GM23248 (cell line): ENCODE data around the gene SAMD4B. TPM values are rescaled to one million over a fixed set of nuclear protein-coding genes. Genes with fewer than 3 reads are reported as not detected.

Experiments
- DNase-seq: peaks from one replicate; pipeline ENCODE4 v3.0.0-alpha.2; 2015
- H2AFZ ChIP-seq: fragments of 200-600 bp; sonication (generic); 2 replicates; pipeline ENCODE4 v1.6.1; 2016; ENCODE audit warnings: antibody characterized with exemption
- H3F3A ChIP-seq: fragments of 200-600 bp; sonication (generic); 2 replicates; pipeline ENCODE4 v1.6.1; 2016; ENCODE audit warnings: mild to moderate bottlenecking, antibody characterized with exemption, mixed run types; ENCODE audit not compliant: insufficient read depth
- H3K27ac ChIP-seq: fragments of 200-600 bp; sonication (generic); 2 replicates; pipeline ENCODE4 v1.5.1; 2016; ENCODE audit warnings: mild to moderate bottlenecking
- H3K27me3 ChIP-seq: fragments of 200-600 bp; sonication (generic); replicated peaks from 2 replicates; pipeline ENCODE4 v1.6.1; 2016; ENCODE audit warnings: mild to moderate bottlenecking; ENCODE audit not compliant: insufficient read depth
- H3K36me3 ChIP-seq: fragments of 200-600 bp; sonication (generic); 2 replicates; pipeline ENCODE4 v1.6.1; 2016; ENCODE audit warnings: low read depth, mild to moderate bottlenecking
- H3K4me1 ChIP-seq: fragments of 200-600 bp; sonication (generic); 2 replicates; pipeline ENCODE4 v1.6.1; 2016; ENCODE audit warnings: mild to moderate bottlenecking; ENCODE audit not compliant: insufficient read depth
- H3K4me2 ChIP-seq: fragments of 200-600 bp; sonication (generic); one replicate; pipeline ENCODE4 v1.6.1; 2016; ENCODE audit warnings: mild to moderate bottlenecking; ENCODE audit not compliant: unreplicated experiment
- H3K4me3 ChIP-seq: fragments of 200-600 bp; sonication (generic); 2 replicates; pipeline ENCODE4 v1.5.1; 2016; ENCODE audit warnings: mild to moderate bottlenecking
- H3K79me2 ChIP-seq: fragments of 200-600 bp; sonication (generic); 2 replicates; pipeline ENCODE4 v1.6.1; 2016; ENCODE audit warnings: mild to moderate bottlenecking; ENCODE audit not compliant: insufficient read depth
- H3K9ac ChIP-seq: fragments of 200-600 bp; sonication (generic); 2 replicates; pipeline ENCODE4 v1.6.1; 2016; ENCODE audit warnings: mild to moderate bottlenecking
- H3K9me2 ChIP-seq: fragments of 200-600 bp; sonication (generic); 2 replicates; pipeline ENCODE4 v1.6.1; 2016; ENCODE audit warnings: mixed run types, mild to moderate bottlenecking, moderate library complexity; ENCODE audit not compliant: insufficient read depth
- H3K9me3 ChIP-seq: fragments of 200-600 bp; sonication (generic); one replicate; pipeline ENCODE4 v1.6.1; 2017; ENCODE audit warnings: low read depth
- H4K20me1 ChIP-seq: fragments of 200-600 bp; sonication (generic); 2 replicates; pipeline ENCODE4 v1.6.0; 2016; ENCODE audit not compliant: insufficient read depth
- EZH2 ChIP-seq: fragments of 200-600 bp; sonication (generic); IDR thresholded peaks from 2 replicates; pipeline ENCODE4 v1.6.1; 2018; ENCODE audit warnings: antibody characterized with exemption, mild to moderate bottlenecking; ENCODE audit not compliant: insufficient read depth, poor library complexity, severe bottlenecking
- EZH2phosphoT487 ChIP-seq: fragments of 200-600 bp; sonication (generic); IDR thresholded peaks from 2 replicates; pipeline ENCODE4 v1.6.1; 2018; ENCODE audit warnings: antibody characterized with exemption, moderate library complexity, mild to moderate bottlenecking, low read depth; ENCODE audit not compliant: insufficient read depth
- WGBS, 2 experiments: methylation state at CpG; one replicate each; pipeline ENCODE4 v1.1.6; 2015 to 2017; ENCODE audit warnings: low lambda C conversion rate in 2 of 2, low coverage in 1 of 2; ENCODE audit errors: missing lambda C conversion rate in 2 of 2; 5-methylcytosine and 5-hydroxymethylcytosine counted together
- in situ Hi-C: fragments of 300-500 bp; cut with MboI; formaldehyde crosslinking; loops from 2 replicates; pipeline ENCODE4 v1.15.0; 2020
- polyA plus RNA-seq: library from polyadenylated mRNA; unstranded; fragments of >200 nt; fragmentation: Nextera tagmentation; extraction: Ambion mirVana; gene quantifications from 2 replicates; pipeline ENCODE4 v1.2.1, GENCODE V29; 2016
- total RNA-seq: library from RNA; depleted of rRNA; stranded (reverse); fragments of >200 nt; shearing (Covaris generic); gene quantifications from 2 replicates; pipeline ENCODE4 v1.2.3, GENCODE V29; 2014

The SAMD4B gene
- total and polyA plus RNA-seq, 2 experiments from 2014 or later: 66.7 to 71.9 TPM

DNA sequence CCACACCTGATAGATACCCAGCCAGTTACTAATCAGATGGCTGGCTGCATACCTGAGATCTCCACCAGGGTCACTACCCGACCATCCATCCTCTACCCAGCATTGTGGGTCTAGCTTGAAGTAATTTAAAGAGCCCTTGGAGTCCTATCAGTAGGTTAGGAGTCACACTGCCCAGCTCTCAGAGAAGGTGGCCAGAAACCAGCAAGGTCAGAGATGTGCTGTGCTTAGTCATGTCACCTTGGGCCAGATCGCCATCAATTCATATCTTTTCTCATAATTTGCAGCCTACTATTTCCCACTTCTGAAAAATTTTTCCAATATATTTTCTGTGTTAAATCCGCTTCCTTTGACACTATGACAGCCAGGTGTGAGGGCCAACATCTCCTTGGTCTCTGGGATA lies 13.9 kb downstream of the SAMD4B start:
- peaks cover 22% of the 10 kb centered on the region for H3K4me1 ChIP-seq
- no peak overlapping the region for H2AFZ ChIP-seq
- H3F3A ChIP-seq: peaks cover 44% of the 10 kb centered on the region
- H4K20me1 ChIP-seq: no peaks in the 10 kb centered on the region
- H3K4me2 ChIP-seq: no peak overlapping the region
- no peak overlapping the region for H3K4me3 ChIP-seq
- TF ChIP-seq EZH2phosphoT487: no peak
- TF ChIP-seq EZH2: no peak
- H3K36me3 ChIP-seq: peaks cover 52% of the 10 kb centered on the region
- in situ Hi-C loops: no loop called here
- H3K79me2 ChIP-seq: peaks cover 77% of the 10 kb centered on the region
- no peaks in the 10 kb centered on the region for H3K27me3 ChIP-seq
- H3K27ac ChIP-seq: no peak overlapping the region
- H3K9me3 ChIP-seq: no peaks in the 10 kb centered on the region
- 82 to 87% methylated on average over 3 of the region's 3 CpGs for WGBS, 2 experiments
- no peak for DNase-seq
- H3K9me2 ChIP-seq: no peaks in the 10 kb centered on the region
- H3K9ac ChIP-seq: no peak overlapping the region

DNA sequence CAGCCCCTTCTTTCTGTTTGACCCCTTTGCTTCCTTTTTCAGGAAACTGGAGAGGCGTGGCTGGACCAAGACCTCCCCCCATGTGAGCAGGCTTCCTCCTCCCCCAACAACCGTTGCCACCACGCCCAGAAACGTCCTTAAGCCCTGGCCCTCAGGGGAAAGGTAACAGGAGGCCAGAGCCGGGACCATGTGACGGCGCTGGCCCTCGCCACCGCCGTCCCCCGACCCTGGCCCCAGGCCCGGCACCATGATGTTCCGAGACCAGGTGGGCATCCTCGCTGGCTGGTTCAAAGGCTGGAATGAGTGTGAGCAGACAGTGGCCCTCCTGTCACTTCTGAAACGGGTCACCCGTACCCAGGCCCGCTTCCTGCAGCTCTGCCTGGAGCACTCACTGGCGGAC lies 14.4 kb downstream of the SAMD4B start:
- H3K4me1 ChIP-seq: peaks cover 17% of the 10 kb centered on the region
- no peaks in the 10 kb centered on the region for H4K20me1 ChIP-seq
- no peak overlapping the region for H2AFZ ChIP-seq
- in situ Hi-C loops: no loop called here
- H3K27me3 ChIP-seq: no peaks in the 10 kb centered on the region
- no peaks in the 10 kb centered on the region for H3K9me2 ChIP-seq
- H3K27ac ChIP-seq: no peak overlapping the region
- peaks cover 43% of the 10 kb centered on the region for H3F3A ChIP-seq
- H3K9ac ChIP-seq: no peak overlapping the region
- no peak overlapping the region for H3K4me2 ChIP-seq
- H3K4me3 ChIP-seq: no peak overlapping the region
- peaks cover 71% of the 10 kb centered on the region for H3K79me2 ChIP-seq
- no peaks in the 10 kb centered on the region for H3K9me3 ChIP-seq
- peaks cover 52% of the 10 kb centered on the region for H3K36me3 ChIP-seq
- WGBS, 2 experiments: 96 to 97% methylated on average over 18 of the region's 18 CpGs
- TF ChIP-seq EZH2phosphoT487 (no peak), EZH2 (no peak)
- no peak for DNase-seq

DNA sequence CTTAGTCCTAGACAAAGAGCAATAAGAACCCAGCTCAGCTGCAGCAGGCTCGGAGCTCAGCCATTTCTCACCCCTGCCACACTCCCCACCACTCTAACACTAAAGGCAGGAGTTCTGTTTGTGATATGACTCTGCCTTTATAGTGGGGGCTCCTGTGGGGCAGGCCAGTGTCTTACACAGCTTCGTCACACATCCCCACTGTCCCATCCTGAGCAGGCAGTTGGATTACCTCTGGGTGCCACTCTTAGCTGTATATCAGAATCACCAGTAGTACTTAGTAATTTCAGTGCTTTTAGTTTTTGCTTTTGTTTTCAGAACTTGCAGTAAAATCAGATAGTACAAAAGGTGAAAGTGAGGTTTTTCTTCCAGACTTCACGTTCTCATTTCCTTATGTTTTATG lies 16.8 kb downstream of the SAMD4B start:
- WGBS, 2 experiments: 88 to 96% methylated on average over 3 of the region's 3 CpGs
- Histone ChIP-seq H3K4me3 (no peak overlapping the region), H3K79me2 (peaks cover 53% of the 10 kb centered on the region), H3K9ac (no peak overlapping the region), H3K4me2 (no peak overlapping the region), H2AFZ (no peak overlapping the region), H4K20me1 (no peaks in the 10 kb centered on the region), H3K4me1 (peaks cover 24% of the 10 kb centered on the region), H3K36me3 (peaks cover 49% of the 10 kb centered on the region), H3K27me3 (no peaks in the 10 kb centered on the region), H3K9me2 (no peaks in the 10 kb centered on the region), H3K9me3 (no peaks in the 10 kb centered on the region), H3F3A (peaks cover 54% of the 10 kb centered on the region), H3K27ac (no peak overlapping the region)
- in situ Hi-C loops: no loop called here
- TF ChIP-seq EZH2: no peak
- no peak for TF ChIP-seq EZH2phosphoT487
- DNase-seq: no peak

DNA sequence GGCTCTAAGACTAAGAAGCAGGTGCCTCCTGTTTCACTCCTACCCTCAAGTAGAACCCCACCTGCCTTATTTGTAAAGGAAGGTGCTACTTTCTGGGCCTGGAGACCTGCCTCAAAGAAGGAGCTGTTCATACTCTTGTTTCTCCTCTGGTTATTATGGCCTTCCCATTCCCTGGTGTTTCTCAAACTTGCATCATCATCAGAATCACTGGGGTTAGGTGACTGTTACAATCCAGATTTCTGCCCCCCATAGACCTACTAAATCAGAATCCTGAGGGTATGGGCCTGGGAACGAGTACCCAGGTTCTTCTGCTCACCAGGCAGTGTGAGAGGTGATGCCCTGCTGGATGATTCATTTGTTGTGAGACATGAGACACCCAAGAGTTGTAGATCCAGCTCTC lies 18.4 kb downstream of the SAMD4B start:
- TF ChIP-seq EZH2: no peak
- no peak for TF ChIP-seq EZH2phosphoT487
- H2AFZ ChIP-seq: no peak overlapping the region
- WGBS, 2 experiments: 94 to 100% methylated on average over 1 of the region's 1 CpG
- no peaks in the 10 kb centered on the region for H3K27me3 ChIP-seq
- H3K9me3 ChIP-seq: no peaks in the 10 kb centered on the region
- H3K4me1 ChIP-seq: peaks cover 32% of the 10 kb centered on the region
- H3F3A ChIP-seq: peaks cover 62% of the 10 kb centered on the region
- in situ Hi-C loops: no loop called here
- no peak overlapping the region for H3K4me3 ChIP-seq
- no peak overlapping the region for H3K4me2 ChIP-seq
- H3K9ac ChIP-seq: no peak overlapping the region
- no peak for DNase-seq
- peak overlapping the region; percentile 45 for H3K27ac ChIP-seq
- no peaks in the 10 kb centered on the region for H3K9me2 ChIP-seq
- H3K79me2 ChIP-seq: peaks cover 48% of the 10 kb centered on the region
- H3K36me3 ChIP-seq: peaks cover 36% of the 10 kb centered on the region
- no peaks in the 10 kb centered on the region for H4K20me1 ChIP-seq
